WTC11 (cell line): ENCODE results near the gene LILRB2.
"Not testable (repeated sequence)": the region's sequence is repeated elsewhere in the genome, so short reads cannot be mapped to it uniquely, and the experiment has no call there.

Source experiments
- CREM ChIP-seq: sonication (generic); formaldehyde crosslinking; IDR thresholded peaks from 2 replicates; pipeline ENCODE4 v1.8.1; 2022; ENCODE audit warnings: mild to moderate bottlenecking, missing genetic modification reagents, moderate library complexity
- GABPB1 ChIP-seq: sonication (generic); formaldehyde crosslinking; IDR thresholded peaks from 2 replicates; pipeline ENCODE4 v1.8.1; 2023; ENCODE audit warnings: mild to moderate bottlenecking, missing genetic modification reagents
- KAT7 ChIP-seq: sonication (generic); formaldehyde crosslinking; IDR thresholded peaks from 2 replicates; pipeline ENCODE4 v1.8.1; 2023; ENCODE audit warnings: missing genetic modification reagents, mild to moderate bottlenecking, borderline replicate concordance
- NFYB ChIP-seq: sonication (generic); formaldehyde crosslinking; conservative IDR thresholded peaks from 2 replicates; pipeline ENCODE4 v1.8.0; 2022; ENCODE audit warnings: low read depth, missing genetic modification reagents
- TEAD1 ChIP-seq: sonication (generic); formaldehyde crosslinking; IDR thresholded peaks from 2 replicates; pipeline ENCODE4 v1.8.0; 2022; ENCODE audit warnings: mild to moderate bottlenecking, missing genetic modification reagents
- TEAD4 ChIP-seq: sonication (generic); formaldehyde crosslinking; IDR thresholded peaks from 2 replicates; pipeline ENCODE4 v1.8.0; 2022; ENCODE audit warnings: mild to moderate bottlenecking, missing genetic modification reagents
- ZNF232 ChIP-seq: sonication (generic); formaldehyde crosslinking; IDR thresholded peaks from 2 replicates; pipeline ENCODE4 v1.8.0; 2022; ENCODE audit warnings: mild to moderate bottlenecking, missing genetic modification reagents
- TF ChIP-seq, protein P1 (sequence below): sonication (generic); formaldehyde crosslinking; IDR thresholded peaks from 2 replicates; pipeline ENCODE4 v1.8.0; 2022; ENCODE audit warnings: mild to moderate bottlenecking, missing genetic modification reagents
- TF ChIP-seq, protein P2 (sequence below): fragments of 200-600 bp; IDR thresholded peaks from 2 replicates; pipeline ENCODE4 v1.8.0; 2022; ENCODE audit warnings: antibody characterized with exemption
- TF ChIP-seq, protein P3 (sequence below): fragments of 250-450 bp; sonication (Bioruptor Pico); IDR thresholded peaks from 2 replicates; pipeline ENCODE4 v2.1.2; 2022; ENCODE audit warnings: mild to moderate bottlenecking, moderate library complexity
- TF ChIP-seq, protein P4 (sequence below): sonication (generic); formaldehyde crosslinking; IDR thresholded peaks from 2 replicates; pipeline ENCODE4 v1.8.1; 2022; ENCODE audit warnings: missing genetic modification reagents, borderline replicate concordance
- TF ChIP-seq, protein P5 (sequence below): sonication (generic); formaldehyde crosslinking; conservative IDR thresholded peaks from 2 replicates; pipeline ENCODE4 v1.8.1; 2022; ENCODE audit warnings: mild to moderate bottlenecking, missing genetic modification reagents
- TF ChIP-seq, protein P6 (sequence below): sonication (generic); formaldehyde crosslinking; IDR thresholded peaks from 2 replicates; pipeline ENCODE4 v1.8.1; 2023; ENCODE audit warnings: mild to moderate bottlenecking, moderate library complexity, missing genetic modification reagents
- TF ChIP-seq, protein P7 (sequence below): sonication (generic); formaldehyde crosslinking; IDR thresholded peaks from 2 replicates; pipeline ENCODE4 v1.8.1; 2023; ENCODE audit warnings: mild to moderate bottlenecking, missing genetic modification reagents, moderate library complexity

DNA sequence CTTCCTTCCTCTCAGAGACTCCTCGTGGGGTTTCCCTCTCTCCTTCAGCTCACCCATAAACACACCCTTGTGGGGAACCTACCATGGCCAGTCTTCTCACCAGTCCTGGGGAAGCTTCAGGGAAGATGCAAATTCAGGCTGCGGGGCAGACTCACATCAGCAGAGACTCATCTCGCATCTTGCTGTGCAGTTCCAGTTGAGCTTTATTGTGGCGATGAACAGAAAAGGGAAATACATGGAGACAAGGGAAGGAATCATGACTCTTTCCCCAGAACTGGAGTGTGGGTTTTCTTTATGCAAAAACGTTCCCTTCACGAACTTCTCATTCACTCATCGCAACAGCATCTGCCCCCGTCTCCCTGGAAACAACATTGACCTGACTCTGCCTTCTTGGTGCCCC is 8.2 kb upstream of the LILRB2 start:
- TF ChIP-seq NFYB; ZNF232 (CRISPR knock-in tag); TEAD4 (CRISPR knock-in tag); GABPB1 (CRISPR knock-in tag); CREM (CRISPR knock-in tag); TEAD1 (CRISPR knock-in tag); KAT7: not testable (repeated sequence)
- TF ChIP-seq, protein P1, sequence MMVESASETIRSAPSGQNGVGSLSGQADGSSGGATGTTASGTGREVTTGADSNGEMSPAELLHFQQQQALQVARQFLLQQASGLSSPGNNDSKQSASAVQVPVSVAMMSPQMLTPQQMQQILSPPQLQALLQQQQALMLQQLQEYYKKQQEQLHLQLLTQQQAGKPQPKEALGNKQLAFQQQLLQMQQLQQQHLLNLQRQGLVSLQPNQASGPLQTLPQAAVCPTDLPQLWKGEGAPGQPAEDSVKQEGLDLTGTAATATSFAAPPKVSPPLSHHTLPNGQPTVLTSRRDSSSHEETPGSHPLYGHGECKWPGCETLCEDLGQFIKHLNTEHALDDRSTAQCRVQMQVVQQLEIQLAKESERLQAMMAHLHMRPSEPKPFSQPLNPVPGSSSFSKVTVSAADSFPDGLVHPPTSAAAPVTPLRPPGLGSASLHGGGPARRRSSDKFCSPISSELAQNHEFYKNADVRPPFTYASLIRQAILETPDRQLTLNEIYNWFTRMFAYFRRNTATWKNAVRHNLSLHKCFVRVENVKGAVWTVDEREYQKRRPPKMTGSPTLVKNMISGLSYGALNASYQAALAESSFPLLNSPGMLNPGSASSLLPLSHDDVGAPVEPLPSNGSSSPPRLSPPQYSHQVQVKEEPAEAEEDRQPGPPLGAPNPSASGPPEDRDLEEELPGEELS = not testable (repeated sequence)
- TF ChIP-seq, protein P2, sequence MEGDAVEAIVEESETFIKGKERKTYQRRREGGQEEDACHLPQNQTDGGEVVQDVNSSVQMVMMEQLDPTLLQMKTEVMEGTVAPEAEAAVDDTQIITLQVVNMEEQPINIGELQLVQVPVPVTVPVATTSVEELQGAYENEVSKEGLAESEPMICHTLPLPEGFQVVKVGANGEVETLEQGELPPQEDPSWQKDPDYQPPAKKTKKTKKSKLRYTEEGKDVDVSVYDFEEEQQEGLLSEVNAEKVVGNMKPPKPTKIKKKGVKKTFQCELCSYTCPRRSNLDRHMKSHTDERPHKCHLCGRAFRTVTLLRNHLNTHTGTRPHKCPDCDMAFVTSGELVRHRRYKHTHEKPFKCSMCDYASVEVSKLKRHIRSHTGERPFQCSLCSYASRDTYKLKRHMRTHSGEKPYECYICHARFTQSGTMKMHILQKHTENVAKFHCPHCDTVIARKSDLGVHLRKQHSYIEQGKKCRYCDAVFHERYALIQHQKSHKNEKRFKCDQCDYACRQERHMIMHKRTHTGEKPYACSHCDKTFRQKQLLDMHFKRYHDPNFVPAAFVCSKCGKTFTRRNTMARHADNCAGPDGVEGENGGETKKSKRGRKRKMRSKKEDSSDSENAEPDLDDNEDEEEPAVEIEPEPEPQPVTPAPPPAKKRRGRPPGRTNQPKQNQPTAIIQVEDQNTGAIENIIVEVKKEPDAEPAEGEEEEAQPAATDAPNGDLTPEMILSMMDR = not testable (repeated sequence)
- TF ChIP-seq, protein P3, sequence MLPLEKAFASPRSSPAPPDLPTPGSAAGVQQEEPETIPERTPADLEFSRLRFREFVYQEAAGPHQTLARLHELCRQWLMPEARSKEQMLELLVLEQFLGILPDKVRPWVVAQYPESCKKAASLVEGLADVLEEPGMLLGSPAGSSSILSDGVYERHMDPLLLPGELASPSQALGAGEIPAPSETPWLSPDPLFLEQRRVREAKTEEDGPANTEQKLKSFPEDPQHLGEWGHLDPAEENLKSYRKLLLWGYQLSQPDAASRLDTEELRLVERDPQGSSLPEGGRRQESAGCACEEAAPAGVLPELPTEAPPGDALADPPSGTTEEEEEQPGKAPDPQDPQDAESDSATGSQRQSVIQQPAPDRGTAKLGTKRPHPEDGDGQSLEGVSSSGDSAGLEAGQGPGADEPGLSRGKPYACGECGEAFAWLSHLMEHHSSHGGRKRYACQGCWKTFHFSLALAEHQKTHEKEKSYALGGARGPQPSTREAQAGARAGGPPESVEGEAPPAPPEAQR (CRISPR knock-in tag) = not testable (repeated sequence)
- TF ChIP-seq, protein P4, sequence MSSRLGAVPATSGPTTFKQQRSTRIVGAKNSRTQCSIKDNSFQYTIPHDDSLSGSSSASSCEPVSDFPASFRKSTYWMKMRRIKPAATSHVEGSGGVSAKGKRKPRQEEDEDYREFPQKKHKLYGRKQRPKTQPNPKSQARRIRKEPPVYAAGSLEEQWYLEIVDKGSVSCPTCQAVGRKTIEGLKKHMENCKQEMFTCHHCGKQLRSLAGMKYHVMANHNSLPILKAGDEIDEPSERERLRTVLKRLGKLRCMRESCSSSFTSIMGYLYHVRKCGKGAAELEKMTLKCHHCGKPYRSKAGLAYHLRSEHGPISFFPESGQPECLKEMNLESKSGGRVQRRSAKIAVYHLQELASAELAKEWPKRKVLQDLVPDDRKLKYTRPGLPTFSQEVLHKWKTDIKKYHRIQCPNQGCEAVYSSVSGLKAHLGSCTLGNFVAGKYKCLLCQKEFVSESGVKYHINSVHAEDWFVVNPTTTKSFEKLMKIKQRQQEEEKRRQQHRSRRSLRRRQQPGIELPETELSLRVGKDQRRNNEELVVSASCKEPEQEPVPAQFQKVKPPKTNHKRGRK (CRISPR knock-in tag) = not testable (repeated sequence)
- TF ChIP-seq, protein P5, sequence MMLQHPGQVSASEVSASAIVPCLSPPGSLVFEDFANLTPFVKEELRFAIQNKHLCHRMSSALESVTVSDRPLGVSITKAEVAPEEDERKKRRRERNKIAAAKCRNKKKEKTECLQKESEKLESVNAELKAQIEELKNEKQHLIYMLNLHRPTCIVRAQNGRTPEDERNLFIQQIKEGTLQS (CRISPR knock-in tag) = not testable (repeated sequence)
- TF ChIP-seq, protein P6, sequence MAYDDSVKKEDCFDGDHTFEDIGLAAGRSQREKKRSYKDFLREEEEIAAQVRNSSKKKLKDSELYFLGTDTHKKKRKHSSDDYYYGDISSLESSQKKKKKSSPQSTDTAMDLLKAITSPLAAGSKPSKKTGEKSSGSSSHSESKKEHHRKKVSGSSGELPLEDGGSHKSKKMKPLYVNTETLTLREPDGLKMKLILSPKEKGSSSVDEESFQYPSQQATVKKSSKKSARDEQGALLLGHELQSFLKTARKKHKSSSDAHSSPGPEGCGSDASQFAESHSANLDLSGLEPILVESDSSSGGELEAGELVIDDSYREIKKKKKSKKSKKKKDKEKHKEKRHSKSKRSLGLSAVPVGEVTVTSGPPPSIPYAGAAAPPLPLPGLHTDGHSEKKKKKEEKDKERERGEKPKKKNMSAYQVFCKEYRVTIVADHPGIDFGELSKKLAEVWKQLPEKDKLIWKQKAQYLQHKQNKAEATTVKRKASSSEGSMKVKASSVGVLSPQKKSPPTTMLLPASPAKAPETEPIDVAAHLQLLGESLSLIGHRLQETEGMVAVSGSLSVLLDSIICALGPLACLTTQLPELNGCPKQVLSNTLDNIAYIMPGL (CRISPR knock-in tag) = not testable (repeated sequence)
- TF ChIP-seq, protein P7, sequence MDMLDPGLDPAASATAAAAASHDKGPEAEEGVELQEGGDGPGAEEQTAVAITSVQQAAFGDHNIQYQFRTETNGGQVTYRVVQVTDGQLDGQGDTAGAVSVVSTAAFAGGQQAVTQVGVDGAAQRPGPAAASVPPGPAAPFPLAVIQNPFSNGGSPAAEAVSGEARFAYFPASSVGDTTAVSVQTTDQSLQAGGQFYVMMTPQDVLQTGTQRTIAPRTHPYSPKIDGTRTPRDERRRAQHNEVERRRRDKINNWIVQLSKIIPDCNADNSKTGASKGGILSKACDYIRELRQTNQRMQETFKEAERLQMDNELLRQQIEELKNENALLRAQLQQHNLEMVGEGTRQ (CRISPR knock-in tag) = not testable (repeated sequence)
